ENCODE data around the gene CLDN5.

CLDN5 gene

DNA sequence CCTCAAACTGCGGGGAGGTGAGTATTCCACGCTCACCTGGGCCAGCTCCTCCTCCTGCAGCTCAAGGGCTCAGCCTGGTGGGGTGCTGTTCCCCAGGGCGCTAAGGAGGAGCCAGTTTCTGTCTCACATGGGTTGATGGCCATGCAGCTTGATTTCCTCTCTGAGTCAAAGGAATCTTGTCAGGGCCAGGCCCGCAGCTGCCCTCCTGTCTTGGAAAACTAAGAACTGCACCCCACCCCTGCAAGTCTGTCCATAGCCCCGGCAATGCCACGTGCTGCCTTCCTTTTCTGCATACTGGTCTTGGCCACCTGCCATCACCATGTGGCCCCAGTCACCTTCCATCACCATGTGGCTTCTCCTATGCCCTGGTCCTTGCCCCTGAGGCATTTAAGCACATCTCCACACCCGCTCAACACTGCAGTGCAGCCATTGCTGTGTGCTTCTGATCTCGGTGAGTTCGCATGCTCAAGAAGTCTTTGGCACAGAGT lies 35.2 kb upstream of the CLDN5 start:
- in situ Hi-C loops (cut with MboI; ENCODE audit: low sequenced_read_pairs, unreplicated experiment): no loop called here
- DNase-seq (ENCODE audit: low spot score): no peak
- TF ChIP-seq, protein P1, sequence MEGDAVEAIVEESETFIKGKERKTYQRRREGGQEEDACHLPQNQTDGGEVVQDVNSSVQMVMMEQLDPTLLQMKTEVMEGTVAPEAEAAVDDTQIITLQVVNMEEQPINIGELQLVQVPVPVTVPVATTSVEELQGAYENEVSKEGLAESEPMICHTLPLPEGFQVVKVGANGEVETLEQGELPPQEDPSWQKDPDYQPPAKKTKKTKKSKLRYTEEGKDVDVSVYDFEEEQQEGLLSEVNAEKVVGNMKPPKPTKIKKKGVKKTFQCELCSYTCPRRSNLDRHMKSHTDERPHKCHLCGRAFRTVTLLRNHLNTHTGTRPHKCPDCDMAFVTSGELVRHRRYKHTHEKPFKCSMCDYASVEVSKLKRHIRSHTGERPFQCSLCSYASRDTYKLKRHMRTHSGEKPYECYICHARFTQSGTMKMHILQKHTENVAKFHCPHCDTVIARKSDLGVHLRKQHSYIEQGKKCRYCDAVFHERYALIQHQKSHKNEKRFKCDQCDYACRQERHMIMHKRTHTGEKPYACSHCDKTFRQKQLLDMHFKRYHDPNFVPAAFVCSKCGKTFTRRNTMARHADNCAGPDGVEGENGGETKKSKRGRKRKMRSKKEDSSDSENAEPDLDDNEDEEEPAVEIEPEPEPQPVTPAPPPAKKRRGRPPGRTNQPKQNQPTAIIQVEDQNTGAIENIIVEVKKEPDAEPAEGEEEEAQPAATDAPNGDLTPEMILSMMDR (IDR thresholded peaks at IDR 0.05; ENCODE audit: borderline replicate concordance, control extremely low read depth, extremely low read depth, insufficient read depth, missing control alignments): no peak

DNA sequence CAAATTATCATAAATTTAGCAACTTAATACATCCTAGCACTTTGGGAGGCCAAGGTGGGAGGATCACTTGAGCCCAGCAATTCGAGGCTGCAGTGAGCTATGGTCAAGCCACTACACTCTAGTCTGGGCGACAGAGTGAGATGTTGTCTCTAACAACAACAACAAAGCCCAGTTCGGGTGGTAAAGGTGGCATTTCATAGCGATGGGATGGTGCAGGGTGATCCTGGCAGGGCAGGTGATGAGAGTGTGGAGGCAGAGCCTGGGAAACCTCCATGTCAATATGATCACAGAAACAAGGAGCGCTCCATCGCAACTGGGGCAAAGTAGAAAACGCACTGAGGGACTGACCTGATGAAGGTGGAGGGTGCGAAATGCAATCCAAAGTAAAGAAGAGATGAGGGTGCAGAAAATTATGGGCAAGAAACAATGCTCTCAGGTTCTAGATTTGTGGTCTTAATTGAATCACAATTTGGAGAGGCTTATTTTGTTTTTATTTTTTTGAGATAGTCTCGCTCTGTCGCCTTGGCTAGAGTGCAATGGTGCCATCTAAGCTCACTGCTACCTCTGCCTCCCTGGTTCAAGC lies 32.8 kb upstream of the CLDN5 start:
- in situ Hi-C loops (cut with MboI; ENCODE audit: low sequenced_read_pairs, unreplicated experiment): no loop called here
- DNase-seq (ENCODE audit: low spot score): no peak
- TF ChIP-seq, protein P1 (IDR thresholded peaks at IDR 0.05; ENCODE audit: borderline replicate concordance, control extremely low read depth, extremely low read depth, insufficient read depth, missing control alignments): no peak

DNA sequence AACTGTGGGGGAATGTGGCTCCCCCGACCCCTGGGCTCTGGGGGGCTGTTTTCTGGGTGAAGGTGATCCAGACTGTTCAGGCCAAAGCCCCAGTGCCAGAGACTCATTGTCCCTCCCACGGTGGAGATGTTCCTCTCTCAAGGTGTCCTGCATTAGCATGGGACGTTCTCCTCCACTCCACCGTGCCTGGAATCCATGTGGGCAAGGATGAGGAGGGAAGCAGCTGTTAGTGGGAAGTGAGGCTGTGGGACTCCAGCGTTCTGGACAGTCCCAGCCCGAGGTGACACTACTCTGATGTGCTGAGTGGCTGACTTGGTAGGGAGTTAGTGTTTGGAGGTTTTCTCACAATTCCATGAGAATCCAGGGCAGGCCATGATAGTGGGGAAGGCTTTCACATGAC lies 31.4 kb upstream of the CLDN5 start:
- no peak for DNase-seq (ENCODE audit: low spot score)
- in situ Hi-C loops (cut with MboI; ENCODE audit: low sequenced_read_pairs, unreplicated experiment): no loop called here
- TF ChIP-seq, protein P1 (IDR thresholded peaks at IDR 0.05; ENCODE audit: borderline replicate concordance, control extremely low read depth, extremely low read depth, insufficient read depth, missing control alignments): no peak

DNA sequence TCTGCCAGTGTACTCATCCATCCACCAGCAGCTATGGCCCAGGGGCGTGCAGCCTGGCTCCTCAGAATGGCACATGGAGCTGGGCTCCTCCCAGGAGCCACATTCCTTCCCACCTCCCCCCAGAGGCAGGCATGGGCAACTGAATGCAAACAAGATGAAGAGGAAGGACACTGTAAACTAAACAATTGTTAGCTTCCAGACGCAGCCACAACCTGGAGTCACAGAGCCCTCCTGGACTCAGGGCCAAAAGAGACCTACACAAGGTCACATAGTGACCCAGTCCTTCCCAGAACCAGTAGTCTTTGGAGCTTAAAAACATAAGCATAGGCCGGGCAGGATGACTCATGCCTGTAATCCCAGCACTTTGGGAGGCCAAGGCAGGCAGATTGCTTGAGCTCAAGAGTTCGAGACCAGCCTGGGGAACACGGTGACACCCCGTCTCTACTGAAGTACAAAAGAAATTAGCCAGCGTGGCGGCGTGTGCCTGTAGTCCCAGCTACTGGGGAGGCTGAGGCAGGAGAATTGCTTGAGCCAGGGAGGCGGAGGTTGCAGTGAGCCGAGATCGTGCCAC lies 30.7 kb upstream of the CLDN5 start:
- no peak for DNase-seq (ENCODE audit: low spot score)
- in situ Hi-C loops (cut with MboI; ENCODE audit: low sequenced_read_pairs, unreplicated experiment): no loop called here

DNA sequence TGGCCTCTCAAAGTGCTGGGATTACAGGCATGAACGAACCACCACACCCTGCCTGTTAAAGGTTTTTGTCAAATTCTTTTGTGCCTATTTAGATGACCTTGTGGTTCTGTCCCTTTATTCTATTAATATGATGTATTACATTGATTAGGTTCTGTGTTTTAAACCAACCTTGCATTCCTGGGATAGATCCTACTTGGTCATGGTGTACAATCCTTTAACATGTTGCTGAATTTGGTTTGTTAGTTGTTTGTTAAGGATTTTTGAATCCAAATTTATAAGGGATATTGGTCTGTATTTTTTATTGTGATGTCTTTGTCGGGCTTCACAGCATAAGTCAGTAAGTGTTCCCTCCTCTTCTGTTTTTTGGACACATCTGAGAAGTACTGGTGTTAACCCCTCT lies 29.0 kb upstream of the CLDN5 start:
- no peak for DNase-seq (ENCODE audit: low spot score)
- in situ Hi-C loops (cut with MboI; ENCODE audit: low sequenced_read_pairs, unreplicated experiment): no loop called here
- TF ChIP-seq, protein P1 (IDR thresholded peaks at IDR 0.05; ENCODE audit: borderline replicate concordance, control extremely low read depth, extremely low read depth, insufficient read depth, missing control alignments): no peak

More for the DNA sequence above, 30.7 kb upstream of the CLDN5 start:
- TF ChIP-seq, protein P1 (IDR thresholded peaks at IDR 0.05; ENCODE audit: borderline replicate concordance, control extremely low read depth, extremely low read depth, insufficient read depth, missing control alignments): no peak

DNA sequence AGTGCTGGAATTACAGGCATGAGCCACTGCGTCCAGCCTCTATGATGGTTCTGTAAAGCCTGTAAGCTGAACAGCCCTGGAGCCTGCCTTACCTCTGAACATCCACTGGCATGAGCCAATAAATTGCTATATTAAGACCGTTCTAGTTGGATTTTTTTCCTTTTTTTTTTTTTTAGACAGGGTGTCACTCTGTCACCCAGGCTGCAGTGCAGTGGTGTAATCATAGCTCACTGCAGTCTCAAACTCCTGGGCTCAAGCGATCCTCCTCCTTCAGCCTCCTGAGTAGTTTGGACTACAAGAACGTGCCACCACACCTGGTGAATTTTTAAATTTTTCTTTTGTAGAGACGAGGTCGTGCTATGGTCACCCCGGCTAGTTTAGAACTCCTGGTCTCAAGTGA lies 26.2 kb upstream of the CLDN5 start:
- in situ Hi-C loops (cut with MboI; ENCODE audit: low sequenced_read_pairs, unreplicated experiment): no loop called here
- DNase-seq (ENCODE audit: low spot score): no peak
- TF ChIP-seq, protein P1 (IDR thresholded peaks at IDR 0.05; ENCODE audit: borderline replicate concordance, control extremely low read depth, extremely low read depth, insufficient read depth, missing control alignments): no peak
